Transverse colon (tissue), 4 donors: ENCODE data around the gene SPATA13. TPM values are rescaled to one million over a fixed set of nuclear protein-coding genes. Genes with fewer than 3 reads are reported as not detected.
"Not testable (repeated sequence)": the region's sequence is repeated elsewhere in the genome, so short reads cannot be mapped to it uniquely, and the experiment has no call there.

ENCODE experiments used
- DNase-seq: peaks from one replicate; pipeline ENCODE4 v3.0.0-alpha.2; 2019
- H3K27ac ChIP-seq, 4 donors: fragments of 200-600 bp; sonication (generic); 2 replicates each; pipeline ENCODE4 v1.5.1; 2016 to 2018; ENCODE audit warnings: inconsistent platforms in 4 of 4
- H3K27me3 ChIP-seq: fragments of 200-600 bp; sonication (generic); 2 replicates; pipeline ENCODE4 v1.5.1; 2017; ENCODE audit warnings: inconsistent platforms
- H3K36me3 ChIP-seq, 4 donors: fragments of 200-600 bp; sonication (generic); 2 replicates each; pipeline ENCODE4 v1.5.1; 2017 to 2019; ENCODE audit warnings: inconsistent platforms in 4 of 4
- H3K4me1 ChIP-seq, 4 donors: fragments of 200-600 bp; sonication (generic); 2 replicates each; pipeline ENCODE4 v1.5.1; 2017 to 2020; ENCODE audit warnings: inconsistent platforms in 4 of 4
- H3K4me3 ChIP-seq, 4 donors: fragments of 200-600 bp; sonication (generic); 1 replicate in 1 of 4; 2 replicates in 3 of 4; pipeline versions ENCODE4 v1.5.1 to v1.6.1; 2017 to 2019; ENCODE audit warnings: inconsistent platforms in 4 of 4
- H3K9me3 ChIP-seq, 2 donors: fragments of 200-600 bp; sonication (generic); 2 replicates each; pipeline ENCODE4 v1.5.1; 2017 to 2019; ENCODE audit warnings: inconsistent platforms in 2 of 2
- EP300 ChIP-seq: sonication (generic); formaldehyde crosslinking; IDR thresholded peaks from one replicate; pipeline ENCODE4 v1.6.1; 2017; ENCODE audit warnings: antibody characterized with exemption, low read depth
- POLR2A ChIP-seq: fragments of 450-650 bp; IDR thresholded peaks from one replicate; pipeline ENCODE4 v1.6.1; 2016; ENCODE audit warnings: antibody characterized with exemption, mild to moderate bottlenecking, moderate library complexity
- POLR2AphosphoS5 ChIP-seq, 3 donors: sonication (generic); formaldehyde crosslinking; IDR thresholded peaks; one replicate each; pipeline ENCODE4 v1.6.1; 2016; ENCODE audit warnings: antibody characterized with exemption in 3 of 3
- WGBS, 2 donors: methylation state at CpG; one replicate each; pipeline ENCODE4 v1.1.5; 2018; ENCODE audit warnings: low coverage in 1 of 2; 5-methylcytosine and 5-hydroxymethylcytosine counted together
- in situ Hi-C, 4 donors: fragments of 200-750 bp; cut with MboI; loops; one replicate each; pipeline versions ENCODE4 v1.15.0 to v1.15.1; 2017; ENCODE audit warnings: low sequenced_read_pairs in 3 of 4, low pct_ligation_motif_present in 1 of 4, low pct_unique_long_range_greater_than_20kb in 1 of 4
- intact Hi-C: fragments of 100-400 bp; cut with DNase I; formaldehyde crosslinking; loops from one replicate; pipeline ENCODE4 v1.15.1; 2023; ENCODE audit warnings: low total_unique reads
- total RNA-seq, 4 donors: library from RNA; depleted of rRNA; stranded (reverse); fragments of >200 nt; gene quantifications; one replicate each; pipeline ENCODE4 v1.1.0, GENCODE V29; 2016
- TF ChIP-seq, protein P1 (sequence below), 5 experiments: fragments of 200-600 bp in 3 of 5; fragments of 450-650 bp in 2 of 5; sonication (generic) in 3 of 5; IDR thresholded peaks; 1 replicate in 2 of 5; 2 replicates in 3 of 5; pipeline ENCODE4 v1.5.1; 2016 to 2017; ENCODE audit warnings: antibody characterized with exemption in 5 of 5, inconsistent platforms in 3 of 5, mild to moderate bottlenecking in 2 of 5, moderate library complexity in 1 of 5

Gene SPATA13
- total RNA-seq, 4 donors from 2014 or later, result 85.1 to 612 (median 228) TPM

DNA sequence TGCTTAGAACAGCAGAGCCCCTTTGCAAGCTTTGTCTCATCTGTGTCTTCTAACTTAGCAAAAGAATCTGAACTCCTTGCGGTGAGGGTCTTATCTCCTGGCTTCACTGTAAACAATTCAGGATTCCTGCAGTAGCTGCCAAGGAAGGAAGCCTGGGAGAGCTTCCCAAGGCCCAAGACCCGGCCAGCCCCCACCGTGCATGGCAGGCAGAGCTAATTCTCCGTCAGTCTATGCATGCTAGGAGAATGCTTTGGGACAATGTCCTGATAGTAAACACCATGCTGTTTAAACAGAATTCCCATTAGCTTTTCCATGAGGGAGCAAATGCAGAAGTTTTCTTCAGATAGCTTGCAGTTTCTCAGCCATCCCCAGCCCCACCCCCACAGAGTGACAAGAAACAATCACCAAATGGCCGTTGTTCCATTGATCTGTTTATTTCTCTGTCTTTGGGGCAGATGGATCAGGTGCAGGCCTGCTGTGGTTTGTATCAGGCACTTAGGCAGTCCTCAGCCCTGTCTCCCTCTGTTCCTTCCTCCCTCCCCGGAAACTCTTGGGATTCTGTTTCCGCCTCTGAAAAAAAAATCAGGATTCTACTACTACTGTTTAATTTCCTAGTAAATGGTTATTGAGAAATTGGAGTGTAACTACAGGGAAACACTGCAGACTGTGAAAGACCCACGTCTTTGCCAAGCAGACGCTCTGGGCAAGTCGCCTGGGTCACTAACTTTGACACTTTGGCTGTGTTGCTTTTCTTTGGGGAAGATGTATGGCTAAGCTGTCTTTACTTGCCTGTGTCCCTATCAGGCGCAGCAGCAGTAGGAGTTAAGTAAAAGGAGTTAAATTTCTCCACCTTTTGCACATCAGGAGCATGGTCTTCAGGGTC lies 40.7 kb upstream of the SPATA13 start:
- 65% methylated on average over 11 of the region's 11 CpGs; no CpG with 5 or more reads in 1 of the 2 donors for WGBS, 2 donors
- in situ Hi-C loops (no loop called here), intact Hi-C loops (no loop called here)
- H3K4me1 ChIP-seq, result peaks cover 0 to 3% (median 0%) of the 10 kb centered on the region in 4 donors
- no peak overlapping the region for H3K27ac ChIP-seq
- no peak overlapping the region for H3K4me3 ChIP-seq
- H3K27me3 ChIP-seq, result no peaks in the 10 kb centered on the region
- H3K36me3 ChIP-seq, result no peaks in the 10 kb centered on the region
- DNase-seq, result no peak
- H3K9me3 ChIP-seq, result no peaks in the 10 kb centered on the region
- TF ChIP-seq EP300 (no peak), POLR2AphosphoS5 (IDR thresholded peaks at IDR 0.05) (no peak), POLR2A (no peak)
- TF ChIP-seq, protein P1, sequence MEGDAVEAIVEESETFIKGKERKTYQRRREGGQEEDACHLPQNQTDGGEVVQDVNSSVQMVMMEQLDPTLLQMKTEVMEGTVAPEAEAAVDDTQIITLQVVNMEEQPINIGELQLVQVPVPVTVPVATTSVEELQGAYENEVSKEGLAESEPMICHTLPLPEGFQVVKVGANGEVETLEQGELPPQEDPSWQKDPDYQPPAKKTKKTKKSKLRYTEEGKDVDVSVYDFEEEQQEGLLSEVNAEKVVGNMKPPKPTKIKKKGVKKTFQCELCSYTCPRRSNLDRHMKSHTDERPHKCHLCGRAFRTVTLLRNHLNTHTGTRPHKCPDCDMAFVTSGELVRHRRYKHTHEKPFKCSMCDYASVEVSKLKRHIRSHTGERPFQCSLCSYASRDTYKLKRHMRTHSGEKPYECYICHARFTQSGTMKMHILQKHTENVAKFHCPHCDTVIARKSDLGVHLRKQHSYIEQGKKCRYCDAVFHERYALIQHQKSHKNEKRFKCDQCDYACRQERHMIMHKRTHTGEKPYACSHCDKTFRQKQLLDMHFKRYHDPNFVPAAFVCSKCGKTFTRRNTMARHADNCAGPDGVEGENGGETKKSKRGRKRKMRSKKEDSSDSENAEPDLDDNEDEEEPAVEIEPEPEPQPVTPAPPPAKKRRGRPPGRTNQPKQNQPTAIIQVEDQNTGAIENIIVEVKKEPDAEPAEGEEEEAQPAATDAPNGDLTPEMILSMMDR (IDR thresholded peaks at IDR 0.05), result no peak

DNA sequence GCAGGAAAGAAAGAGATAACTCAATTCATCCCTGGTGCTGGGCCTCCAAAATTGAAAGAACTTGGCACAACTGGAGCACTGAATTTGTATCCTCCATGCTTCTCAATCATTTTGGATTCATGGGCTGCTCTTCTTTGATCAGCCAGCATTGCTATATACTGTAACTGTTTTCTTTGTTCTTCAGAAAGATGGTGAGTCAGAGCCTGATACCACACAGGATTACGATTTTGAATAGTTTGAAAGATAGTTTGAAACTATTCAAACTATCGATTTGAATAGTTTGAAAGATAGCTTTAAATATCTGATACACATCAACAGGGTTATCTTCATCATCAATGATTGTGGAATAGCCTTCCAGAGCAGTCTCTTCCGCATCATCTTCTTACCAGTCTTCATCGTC lies 38.5 kb upstream of the SPATA13 start:
- H3K36me3 ChIP-seq, H3K4me1 ChIP-seq, intact Hi-C loops, H3K9me3 ChIP-seq, H3K4me3 ChIP-seq, H3K27ac ChIP-seq, H3K27me3 ChIP-seq, DNase-seq, in situ Hi-C loops: not testable (repeated sequence)
- WGBS, 2 donors, result 75 to 92% methylated on average over 4 of the region's 4 CpGs

DNA sequence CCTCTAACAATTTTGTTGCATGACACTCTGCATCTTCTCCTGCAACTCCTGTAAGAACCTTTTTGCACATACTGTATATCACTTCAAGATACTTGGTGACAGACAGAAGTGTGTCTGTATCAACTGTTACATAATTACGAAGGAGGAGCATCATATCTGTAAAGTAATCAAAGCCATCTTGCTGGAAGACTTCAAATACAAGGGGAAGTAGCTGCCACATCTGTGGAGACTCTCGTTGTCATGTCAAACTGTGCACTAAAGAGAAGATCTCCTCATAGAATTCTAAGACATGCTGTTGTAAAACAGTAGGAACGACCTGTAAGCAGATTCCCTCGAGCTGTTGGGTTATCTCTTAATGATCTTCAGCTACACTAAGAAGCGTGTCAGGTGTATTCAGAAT lies 38.0 kb upstream of the SPATA13 start:
- Histone ChIP-seq H3K4me1 (peaks cover 0 to 11% (median 2%) of the 10 kb centered on the region in 4 donors), H3K27me3 (no peaks in the 10 kb centered on the region), H3K27ac (no peak overlapping the region), H3K9me3 (no peaks in the 10 kb centered on the region), H3K36me3 (no peaks in the 10 kb centered on the region), H3K4me3 (no peak overlapping the region)
- intact Hi-C loops, result no loop called here
- no peak for DNase-seq
- in situ Hi-C loops, result no loop called here
- WGBS, 2 donors, result 66 to 85% methylated on average over 3 to 5 of the region's 5 CpGs
- no peak for TF ChIP-seq POLR2A
- no peak for TF ChIP-seq EP300
- TF ChIP-seq, protein P1 (IDR thresholded peaks at IDR 0.05), result no peak
- no peak for TF ChIP-seq POLR2AphosphoS5 (IDR thresholded peaks at IDR 0.05)

DNA sequence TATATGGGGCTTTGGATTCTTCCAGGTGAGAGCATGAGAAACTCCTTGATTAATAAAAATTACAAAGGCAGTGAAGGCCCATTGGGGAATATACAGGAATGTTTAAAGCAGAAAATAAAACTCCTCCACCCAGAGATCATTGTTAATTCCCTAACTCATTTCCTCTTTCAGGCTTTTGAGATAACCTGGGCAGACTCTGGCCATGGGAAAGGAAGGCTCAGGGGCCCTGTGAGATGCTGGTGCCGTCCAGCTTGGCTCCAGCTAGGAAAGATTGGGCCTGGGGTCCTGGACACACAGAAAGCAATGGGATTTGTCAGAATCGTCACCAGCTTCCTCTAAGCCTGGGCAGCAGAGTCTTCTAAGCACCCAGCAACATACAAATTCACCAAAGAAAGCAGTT lies 36.8 kb upstream of the SPATA13 start:
- TF ChIP-seq, protein P1 (IDR thresholded peaks at IDR 0.05), result no peak
- TF ChIP-seq POLR2A, result no peak
- TF ChIP-seq POLR2AphosphoS5 (IDR thresholded peaks at IDR 0.05), result no peak
- no peak for TF ChIP-seq EP300
- intact Hi-C loops, result no loop called here
- in situ Hi-C loops, result no loop called here
- DNase-seq, result no peak
- Histone ChIP-seq H3K4me1 (peaks cover 0 to 14% (median 5%) of the 10 kb centered on the region in 4 donors), H3K36me3 (no peaks in the 10 kb centered on the region), H3K4me3 (no peak overlapping the region), H3K27me3 (no peaks in the 10 kb centered on the region), H3K27ac (no peak overlapping the region), H3K9me3 (no peaks in the 10 kb centered on the region)
- 97% methylated on average over 2 of the region's 2 CpGs; no CpG with 5 or more reads in 1 of the 2 donors for WGBS, 2 donors
